CMK (cell line): ENCODE results near the gene LPAR2.
"Not testable (repeated sequence)": the region's sequence is repeated elsewhere in the genome, so short reads cannot be mapped to it uniquely, and the experiment has no call there.

Source experiments
- DNase-seq: peaks from one replicate; pipeline ENCODE4 v3.0.0-alpha.2; 2010; ENCODE audit warnings: low read depth

Gene LPAR2

GRCh38 chr19:19631346-19631745, 3.3 kb upstream of the LPAR2 start:
- DNase-seq = no peak

GRCh38 chr19:19630426-19630825, 2.4 kb upstream of the LPAR2 start:
- DNase-seq = no peak

- DNase-seq = no peak
These were observed 2.0 kb upstream of the LPAR2 start for GRCh38 chr19:19630062-19630414.

GRCh38 chr19:19628501-19629134, 598 bp upstream of the LPAR2 start:
- no peak for DNase-seq

GRCh38 chr19:19626516-19627472, 1.2 kb downstream of the LPAR2 start:
- no peak for DNase-seq

- DNase-seq = no peak
These were observed 3.9 kb downstream of the LPAR2 start for GRCh38 chr19:19624032-19624570.

- DNase-seq = no peak
These were observed 4.6 kb downstream of the LPAR2 start for GRCh38 chr19:19623383-19623782.

GRCh38 chr19:19619849-19620210, 8.2 kb downstream of the LPAR2 start:
- DNase-seq = no peak

GRCh38 chr19:19619181-19619848, 8.7 kb downstream of the LPAR2 start:
- no peak for DNase-seq

GRCh38 chr19:19618219-19619051, 9.6 kb downstream of the LPAR2 start, which contains the start of gene PBX4:
Gene PBX4, minus strand, starts transcription at chr19:19618687. Its CDS starts 58 bp downstream, at chr19:19618629.
- peak; percentile 88 for DNase-seq

GRCh38 chr19:19615086-19615485, 12.9 kb downstream of the LPAR2 start:
- DNase-seq = no peak

- no peak for DNase-seq
These were observed 14.5 kb downstream of the LPAR2 start for GRCh38 chr19:19613506-19613905.

- DNase-seq = no peak
These were observed 17.4 kb downstream of the LPAR2 start for GRCh38 chr19:19610376-19611202.

GRCh38 chr19:19606686-19607085, 21.3 kb downstream of the LPAR2 start:
- DNase-seq = not testable (repeated sequence)

GRCh38 chr19:19606021-19606420, 22.0 kb downstream of the LPAR2 start:
- no peak for DNase-seq

GRCh38 chr19:19602713-19603324, 25.2 kb downstream of the LPAR2 start:
- DNase-seq = no peak

- DNase-seq = no peak
These were observed 25.8 kb downstream of the LPAR2 start for GRCh38 chr19:19602136-19602712.

GRCh38 chr19:19600793-19601330, 27.2 kb downstream of the LPAR2 start:
- no peak for DNase-seq

- DNase-seq = not testable (repeated sequence)
These were observed 29.1 kb downstream of the LPAR2 start for GRCh38 chr19:19598728-19599451.
